GM19324 (cell line): ENCODE data around the gene HEXD.

Experiments
- ATAC-seq: cut with Tn5 transposase; IDR thresholded peaks from one replicate; pipeline ENCODE4 v1.9.1; 2021; ENCODE audit warnings: mild to moderate bottlenecking, moderate library complexity; ENCODE audit not compliant: unreplicated experiment, low FRiP score

Gene HEXD

DNA sequence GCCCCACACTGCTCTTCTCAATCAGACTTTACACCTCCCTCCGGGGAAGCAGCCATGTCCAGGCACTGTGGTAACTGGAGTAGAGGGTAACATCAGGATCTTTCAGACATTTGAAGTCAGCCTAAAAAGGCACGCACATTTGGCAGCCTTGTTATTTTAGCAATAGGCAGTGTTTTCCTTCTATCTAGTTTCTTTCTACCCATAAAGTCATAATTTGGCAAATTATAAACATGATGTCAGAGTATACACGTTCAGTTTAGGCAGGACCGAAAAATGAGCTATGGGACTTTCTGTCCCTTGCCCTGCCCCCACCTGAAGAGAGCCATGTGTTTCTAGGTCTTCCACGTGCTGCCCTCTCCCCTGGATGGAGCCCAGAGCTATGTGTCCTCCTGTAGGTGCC is 61.5 kb downstream of the HEXD start:
- ATAC-seq: no peak

DNA sequence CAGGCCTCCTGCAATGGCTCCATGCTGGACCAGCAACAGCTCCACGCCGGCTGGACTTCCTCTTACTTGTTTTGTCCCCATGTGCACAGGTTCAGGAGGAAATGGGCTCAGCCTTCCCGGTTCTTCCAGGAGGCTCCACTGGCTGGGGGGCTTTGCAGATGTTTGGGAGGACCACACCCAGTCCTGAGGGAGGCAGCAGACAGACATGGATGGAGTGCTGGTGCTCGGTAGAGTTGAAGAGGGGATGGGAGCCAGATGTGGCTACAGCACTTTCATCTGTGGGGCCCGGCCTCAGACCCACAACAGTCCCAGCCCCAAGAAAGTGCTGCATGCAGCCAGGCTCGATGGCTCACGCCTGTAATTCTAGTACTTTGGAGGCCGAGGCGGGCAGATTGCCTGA is 62.2 kb downstream of the HEXD start:
- ATAC-seq: no peak

DNA sequence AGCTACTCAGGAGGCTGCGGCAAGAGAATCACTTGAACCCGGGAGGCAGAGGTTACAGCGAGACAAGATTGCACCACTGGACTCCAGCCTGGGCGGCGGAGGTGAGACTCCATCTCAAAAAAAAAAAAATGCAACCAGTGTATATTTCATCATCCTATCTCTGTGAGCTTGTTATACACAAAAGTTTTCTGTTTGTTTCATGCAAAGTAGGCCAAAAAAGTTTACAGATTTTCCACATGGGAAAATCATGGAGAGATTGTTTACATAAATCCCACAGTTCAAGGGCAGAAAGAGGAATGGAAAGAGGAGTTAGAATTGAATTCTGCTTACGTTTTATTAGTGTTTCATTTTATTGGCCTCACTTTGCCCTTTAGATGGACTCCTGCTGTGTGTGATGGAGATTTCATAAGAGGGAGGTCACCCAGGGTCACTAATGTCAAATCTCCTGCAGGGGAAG is 65.1 kb downstream of the HEXD start:
- ATAC-seq: no peak

DNA sequence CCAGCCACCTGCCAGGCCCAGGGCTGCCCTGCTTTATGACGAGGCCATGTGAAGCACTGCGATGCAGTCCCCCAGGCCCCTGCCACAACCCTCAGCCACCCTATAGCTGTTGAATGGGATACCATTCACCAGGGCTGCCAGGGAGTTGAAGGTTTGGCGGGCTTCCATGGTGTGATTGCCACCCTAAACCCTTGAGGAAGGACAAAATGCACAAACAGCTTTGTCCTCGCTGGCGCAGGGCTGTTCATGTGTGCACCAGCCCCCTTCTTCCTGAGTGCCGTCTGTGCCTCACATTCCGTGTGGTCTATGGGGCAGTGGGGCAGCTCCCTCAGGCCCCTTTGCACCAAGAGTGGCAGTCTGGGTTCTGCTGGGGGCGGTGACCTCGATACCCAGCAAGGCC is 65.7 kb downstream of the HEXD start:
- no peak for ATAC-seq

DNA sequence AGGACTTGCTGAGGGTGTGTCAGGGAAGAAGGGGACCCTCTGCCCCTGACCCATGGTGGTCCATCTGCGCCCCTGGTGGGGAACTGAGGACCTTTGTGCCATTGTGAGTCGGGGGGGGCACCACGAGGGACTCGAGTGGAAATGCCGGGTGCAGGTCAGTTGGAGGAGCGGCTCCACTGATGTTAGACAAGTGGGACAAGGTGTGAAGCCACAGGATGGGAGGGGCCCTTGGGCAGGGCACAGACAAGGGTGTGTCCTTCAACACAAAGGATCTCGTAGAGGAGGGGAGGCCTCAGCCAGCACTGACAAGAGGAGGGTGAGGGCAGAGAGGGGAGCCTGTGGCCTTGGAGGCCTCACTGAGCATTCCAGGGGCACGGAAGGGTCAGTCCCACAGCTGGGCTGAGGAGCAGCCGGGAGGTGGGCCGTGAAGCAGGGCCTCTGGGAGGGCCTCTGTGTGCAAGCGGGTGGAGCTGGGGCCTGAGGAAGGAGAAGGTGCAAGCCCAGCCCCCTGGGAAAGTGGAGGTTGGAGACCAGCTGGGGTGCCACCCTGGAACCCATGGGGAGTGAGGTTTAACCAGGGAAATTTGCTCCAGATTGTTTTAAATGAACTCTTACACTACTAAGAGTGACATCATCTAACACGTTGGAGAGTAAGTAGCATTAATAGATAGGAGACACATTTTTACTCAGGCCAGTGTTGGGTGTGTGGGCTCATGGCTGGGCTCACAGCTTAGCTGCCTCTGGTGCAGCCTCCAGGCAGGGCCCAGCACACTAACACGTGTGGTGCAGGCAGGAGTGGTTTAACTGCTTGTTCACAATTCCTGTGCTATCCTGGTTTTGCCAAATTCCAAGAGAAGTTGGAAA is 68.3 kb downstream of the HEXD start:
- ATAC-seq: no peak

DNA sequence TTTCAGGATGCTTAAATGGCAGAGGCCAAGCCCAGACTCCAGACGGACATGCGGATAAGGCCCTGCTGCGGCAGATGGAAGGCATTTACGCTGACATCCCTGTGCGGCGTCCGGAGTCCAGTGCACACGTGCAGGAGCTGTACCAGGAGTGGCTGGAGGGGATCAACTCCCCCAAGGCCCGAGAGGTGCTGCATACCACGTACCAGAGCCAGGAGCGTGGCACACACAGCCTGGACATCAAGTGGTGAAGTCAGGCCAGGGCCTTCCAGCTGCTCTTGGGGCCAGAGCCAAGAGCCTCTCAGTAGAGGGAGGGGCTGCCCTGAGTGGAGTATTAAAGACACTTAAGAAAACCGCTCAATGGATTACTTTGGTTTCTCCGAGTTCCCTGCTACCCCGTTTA is 69.8 kb downstream of the HEXD start:
- ATAC-seq: no peak

DNA sequence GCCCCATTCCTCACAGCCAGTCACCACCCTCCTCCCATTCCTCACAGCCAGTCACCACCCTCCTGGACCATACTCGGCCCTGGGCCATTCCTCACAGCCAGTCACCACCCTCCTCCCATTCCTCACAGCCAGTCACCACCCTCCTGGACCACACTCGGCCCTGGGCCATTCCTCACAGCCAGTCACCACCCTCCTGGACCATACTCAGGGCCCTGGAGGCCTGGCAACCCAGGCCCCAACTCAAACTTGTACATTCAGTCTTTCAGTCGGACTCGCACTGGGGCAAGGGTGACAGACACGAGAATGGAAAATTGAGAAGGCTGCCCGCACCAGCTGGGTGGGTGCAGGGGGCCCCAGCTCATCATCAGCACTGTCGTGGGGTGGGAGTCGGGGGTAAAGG is 71.0 kb downstream of the HEXD start:
- ATAC-seq: no peak

DNA sequence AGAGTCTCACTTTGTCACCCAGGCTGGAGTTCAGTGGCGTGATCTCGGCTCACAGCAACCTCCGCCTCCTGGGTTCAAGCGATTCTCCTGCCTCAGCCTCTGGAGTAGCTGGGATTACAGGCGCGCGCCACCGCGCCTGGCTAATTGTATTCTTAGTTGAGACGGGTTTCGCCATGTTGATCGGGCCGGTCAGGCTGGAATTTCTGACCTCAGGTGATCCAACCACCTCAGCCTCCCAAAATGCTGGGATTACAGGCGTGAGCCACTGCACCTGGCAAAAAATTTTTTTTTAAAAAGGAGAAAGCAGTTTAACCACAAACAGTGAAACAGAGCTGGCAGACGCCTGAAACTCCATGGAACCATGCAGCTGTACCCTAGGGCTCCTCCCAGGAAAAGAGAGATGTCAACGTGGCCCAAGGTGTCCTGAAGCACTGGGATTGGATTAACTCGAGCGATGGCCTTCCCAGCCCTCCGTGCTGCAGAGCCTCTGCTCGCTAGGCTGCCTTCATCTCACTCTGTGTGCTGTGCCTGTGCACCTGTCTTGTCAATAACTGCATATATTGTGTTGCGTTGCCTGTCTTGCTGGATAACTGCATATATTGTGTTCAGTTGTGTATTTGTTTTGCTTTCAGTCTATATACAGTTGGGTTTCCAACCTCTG is 71.8 kb downstream of the HEXD start:
- ATAC-seq: no peak

DNA sequence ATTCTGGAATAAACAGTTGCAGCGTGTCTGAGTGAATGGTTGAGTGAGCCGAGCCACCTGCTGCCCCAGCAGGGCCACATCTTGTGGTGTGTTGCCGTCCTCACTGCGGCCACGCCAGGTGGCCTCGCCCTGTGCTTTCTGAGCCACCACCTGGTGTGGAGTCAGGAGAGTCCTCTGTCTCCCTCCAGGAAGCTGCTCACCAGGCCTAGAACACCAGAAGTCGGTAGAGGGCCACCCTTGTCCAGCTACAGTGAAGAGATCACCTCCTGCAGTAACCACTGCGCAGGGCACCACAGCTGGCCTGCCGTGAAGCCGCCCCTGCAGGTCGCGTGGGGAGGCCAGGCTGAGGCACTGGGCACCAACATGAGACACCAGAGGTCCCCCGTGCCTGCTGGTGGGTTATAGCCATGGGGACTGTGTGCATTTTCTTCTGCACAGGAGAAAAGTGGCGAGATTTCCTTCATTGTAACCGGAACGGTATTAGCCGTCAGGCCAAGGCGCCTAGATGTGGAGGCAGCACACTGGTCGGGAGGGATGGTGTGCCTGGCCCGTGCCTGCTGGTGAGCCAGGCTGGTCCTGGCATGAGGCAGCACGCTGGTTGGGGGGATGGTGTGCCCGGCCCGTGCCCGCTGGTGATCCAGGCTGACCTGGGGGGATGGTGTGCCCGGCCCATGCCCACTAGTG is 72.5 kb downstream of the HEXD start:
- no peak for ATAC-seq

DNA sequence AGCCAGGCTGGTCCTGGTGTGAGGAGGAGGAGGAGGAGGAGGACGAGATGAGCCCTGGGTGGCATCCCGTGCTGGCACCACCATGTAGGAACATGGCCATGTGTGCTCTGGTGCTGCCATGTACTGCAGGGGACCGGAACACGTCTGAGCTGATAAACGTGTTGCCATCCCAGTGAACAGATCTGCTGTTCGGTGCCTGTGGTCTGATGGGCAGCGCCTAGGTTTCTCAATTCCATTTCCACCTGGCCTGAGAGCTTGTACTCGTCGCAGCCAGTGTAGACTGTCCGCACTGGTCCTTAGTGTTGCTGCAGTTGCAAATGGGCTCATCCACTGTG is 73.0 kb downstream of the HEXD start:
- ATAC-seq: no peak

DNA sequence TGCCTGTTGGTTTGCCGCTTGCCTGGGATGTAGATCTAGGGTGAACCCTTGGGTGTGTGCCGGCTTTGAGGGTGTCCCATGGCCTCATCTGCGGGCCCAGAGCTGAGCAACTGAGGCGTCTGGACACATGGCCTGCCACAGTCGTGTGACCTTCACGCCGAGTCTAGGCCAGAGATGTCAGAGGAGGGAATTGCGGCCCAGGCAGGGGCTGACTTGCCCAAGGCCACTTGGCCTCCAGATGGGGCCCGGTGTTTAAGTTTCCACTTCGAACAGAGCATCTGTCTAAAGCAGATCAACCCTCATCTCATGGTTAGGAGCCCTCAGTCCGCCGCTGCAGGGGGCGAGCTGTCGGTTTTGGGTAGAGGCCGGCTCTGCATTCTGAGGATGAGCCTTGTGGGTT is 73.4 kb downstream of the HEXD start:
- no peak for ATAC-seq
